ENCODE measurements around the gene NELL1.

- TF ChIP-seq POLR2A (IDR thresholded peaks at IDR 0.05) (no peak), CTCF (IDR thresholded peaks at IDR 0.05) (no peak), POLR2AphosphoS5 (IDR thresholded peaks at IDR 0.05) (no peak)
Observed at GRCh38 chr11:21554284-21554683, 884.9 kb downstream of the NELL1 start.

All from prostate gland (tissue), 2 donors.